Keratinocyte (primary cell): ENCODE measurements around the gene DHX57. TPM values are rescaled to one million over a fixed set of nuclear protein-coding genes. Genes with fewer than 3 reads are reported as not detected.
A peak's percentile ranks its signal among the peaks of the same experiment; 100 is the strongest.

Experiments
- DNase-seq: peaks from one replicate; pipeline ENCODE4 v3.0.0-alpha.2; 2011; ENCODE audit warnings: low read depth, missing footprints, low spot score
- FAIRE-seq: peaks from 2 replicates; lab custom pipeline; 2011; peaks lifted over from hg19 to GRCh38; lab: Jason Lieb, UNC
- H2AFZ ChIP-seq: 2 replicates; pipeline ENCODE4 v1.6.0; 2012; ENCODE audit warnings: low read length, control low read depth, inconsistent platforms; ENCODE audit not compliant: control insufficient read depth
- H3K27ac ChIP-seq: 2 replicates; pipeline ENCODE4 v1.5.1; 2011; ENCODE audit warnings: low read length; ENCODE audit not compliant: control insufficient read depth, insufficient read depth
- H3K27me3 ChIP-seq: 3 replicates; pipeline ENCODE4 v1.6.0; 2011; ENCODE audit warnings: low read length; ENCODE audit not compliant: control insufficient read depth, insufficient read depth; ENCODE audit errors: extremely low read depth
- H3K36me3 ChIP-seq, 2 experiments: 2 replicates in 1 of 2; 3 replicates in 1 of 2; pipeline ENCODE4 v1.5.1; 2011; ENCODE audit warnings: low read length in 2 of 2, mild to moderate bottlenecking in 1 of 2; ENCODE audit not compliant: control insufficient read depth in 2 of 2, insufficient read depth in 2 of 2; ENCODE audit errors: extremely low read depth in 1 of 2
- H3K4me1 ChIP-seq: 3 replicates; pipeline ENCODE4 v1.5.1; 2011; ENCODE audit warnings: low read length; ENCODE audit not compliant: control insufficient read depth, insufficient read depth; ENCODE audit errors: extremely low read depth
- H3K4me2 ChIP-seq: 3 replicates; pipeline ENCODE4 v1.6.0; 2011; ENCODE audit warnings: low read depth, low read length; ENCODE audit not compliant: control insufficient read depth, insufficient read depth; ENCODE audit errors: extremely low read depth
- H3K4me3 ChIP-seq, 3 experiments: fragments of 200-600 bp in 1 of 3; sonication (generic) in 1 of 3; 2 replicates in 2 of 3; 3 replicates in 1 of 3; pipeline ENCODE4 v1.5.1; 2011 to 2016; ENCODE audit warnings: low read length in 3 of 3, mild to moderate bottlenecking in 3 of 3, control low read depth in 2 of 3, inconsistent platforms in 1 of 3, low read depth in 1 of 3, mixed read lengths in 1 of 3, mixed run types in 1 of 3, moderate library complexity in 1 of 3; ENCODE audit not compliant: control insufficient read depth in 2 of 3, insufficient read depth in 2 of 3; ENCODE audit errors: extremely low read depth in 1 of 3
- H3K79me2 ChIP-seq: 2 replicates; pipeline ENCODE4 v1.6.0; 2012; ENCODE audit warnings: low read length; ENCODE audit not compliant: control insufficient read depth, insufficient read depth
- H3K9ac ChIP-seq: 3 replicates; pipeline ENCODE4 v1.6.0; 2011; ENCODE audit warnings: low read length; ENCODE audit not compliant: control insufficient read depth, insufficient read depth; ENCODE audit errors: extremely low read depth
- H3K9me1 ChIP-seq: 3 replicates; pipeline ENCODE4 v1.6.0; 2011; ENCODE audit warnings: low read length; ENCODE audit not compliant: control insufficient read depth, insufficient read depth; ENCODE audit errors: extremely low read depth
- H3K9me3 ChIP-seq: 2 replicates; pipeline ENCODE4 v1.5.1; 2012; ENCODE audit warnings: low read depth, low read length; ENCODE audit not compliant: control insufficient read depth
- H4K20me1 ChIP-seq: 3 replicates; pipeline ENCODE4 v1.6.0; 2011; ENCODE audit warnings: low read length; ENCODE audit not compliant: control insufficient read depth, insufficient read depth; ENCODE audit errors: extremely low read depth
- CTCF ChIP-seq, 3 experiments: IDR thresholded peaks in 1 of 3; conservative IDR thresholded peaks in 1 of 3; optimal IDR thresholded peaks in 1 of 3; 2 replicates in 2 of 3; 3 replicates in 1 of 3; pipeline versions ENCODE3 to v1.5.1; 2011; ENCODE audit warnings: low read length in 3 of 3, mild to moderate bottlenecking in 3 of 3, moderate library complexity in 2 of 3, control low read depth in 1 of 3, inconsistent platforms in 1 of 3; ENCODE audit not compliant: insufficient read depth in 2 of 3; ENCODE audit errors: extremely low read depth in 1 of 3
- EZH2 ChIP-seq: IDR thresholded peaks from one replicate; pipeline ENCODE4 v1.6.1; 2012; ENCODE audit warnings: inconsistent platforms, mild to moderate bottlenecking, low read length, moderate library complexity
- dilution Hi-C: fragments of 300-500 bp; cut with MboI; formaldehyde crosslinking; loops from one replicate; pipeline ENCODE4 v1.7.0; 2020; ENCODE audit warnings: low sequenced_read_pairs; ENCODE audit not compliant: extremely low pct_ligation_motif_present
- polyA plus RNA-seq, 5 experiments: library from polyadenylated mRNA; depleted of rRNA in 3 of 5; stranded (reverse) in 3 of 5; stranded (forward) in 1 of 5; unstranded in 1 of 5; fragments of >200 nt; gene quantifications; 1 replicate in 1 of 5; 2 replicates in 3 of 5; 3 replicates in 1 of 5; pipeline versions ENCODE4 v1.2.1 to v1.2.3, GENCODE V29; 2011 to 2012; ENCODE audit warnings: missing spikeins in 2 of 5, low read depth in 1 of 5, low replicate concordance in 1 of 5

DHX57 gene
- polyA plus RNA-seq, 1 donor (not counting 4 experiments of a cell fraction or from before 2014, with no cell fraction given), result 19.0 TPM

DNA sequence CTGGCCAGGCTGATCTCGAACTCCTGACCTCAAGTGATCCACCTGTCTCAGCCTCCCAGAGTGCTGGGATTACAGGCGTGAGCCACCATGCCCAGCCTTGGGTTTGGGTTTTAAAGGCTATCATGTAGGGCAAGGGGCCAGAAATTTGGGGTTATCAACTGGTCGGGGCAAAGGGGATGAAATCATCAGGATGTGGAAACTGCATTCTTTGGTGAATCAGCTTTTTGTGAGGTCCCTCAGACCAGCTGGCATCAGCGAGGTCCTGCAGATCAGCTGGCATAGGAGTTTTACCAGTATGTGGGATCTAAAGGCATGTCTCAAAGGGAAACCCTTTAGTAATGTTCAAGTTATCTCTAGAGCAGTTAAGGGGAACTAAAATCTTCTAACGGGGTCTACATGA, 104.1 kb downstream of the DHX57 start:
- Histone ChIP-seq H2AFZ (no peak overlapping the region), H3K9me3 (no peaks in the 10 kb centered on the region), H3K4me1 (peaks cover 3% of the 10 kb centered on the region), H3K4me2 (no peak overlapping the region), H3K27ac (no peak overlapping the region), H4K20me1 (no peaks in the 10 kb centered on the region), H3K27me3 (no peaks in the 10 kb centered on the region), H3K79me2 (no peaks in the 10 kb centered on the region), H3K36me3 (no peaks in the 10 kb centered on the region), H3K9me1 (no peaks in the 10 kb centered on the region), H3K9ac (no peak overlapping the region), H3K4me3 (no peak overlapping the region)
- no peak for TF ChIP-seq EZH2
- no peak for TF ChIP-seq CTCF (optimal IDR thresholded peaks at IDR 0.05 in 1 of 3, IDR thresholded peaks at IDR 0.05 in 1 of 3, conservative IDR thresholded peaks at IDR 0.05 in 1 of 3; ENCODE audit: extremely low read depth in 1 of 3, insufficient read depth in 2 of 3, low read length in 3 of 3)
- DNase-seq (no peak), FAIRE-seq (no peak)
- dilution Hi-C loops, result no loop called here

GRCh38 chr2:38765551-38765950, 110.2 kb downstream of the DHX57 start:
- H3K9me3 ChIP-seq, result no peaks in the 10 kb centered on the region
- DNase-seq (no peak), FAIRE-seq (peak; percentile 74)
- H2AFZ ChIP-seq, result peak overlapping the region; percentile 52
- no peaks in the 10 kb centered on the region for H4K20me1 ChIP-seq
- H3K4me1 ChIP-seq, result peaks cover 22% of the 10 kb centered on the region
- no peak for TF ChIP-seq CTCF (optimal IDR thresholded peaks at IDR 0.05 in 1 of 3, IDR thresholded peaks at IDR 0.05 in 1 of 3, conservative IDR thresholded peaks at IDR 0.05 in 1 of 3; ENCODE audit: extremely low read depth in 1 of 3, insufficient read depth in 2 of 3, low read length in 3 of 3)
- TF ChIP-seq EZH2, result no peak
- dilution Hi-C loops, result no loop called here
- H3K4me3 ChIP-seq, result peak overlapping the region in 1 of 3 experiments; percentile 15
- no peaks in the 10 kb centered on the region for H3K79me2 ChIP-seq
- H3K9me1 ChIP-seq, result no peaks in the 10 kb centered on the region
- H3K27ac ChIP-seq, result peak overlapping the region; percentile 42
- no peak overlapping the region for H3K9ac ChIP-seq
- H3K4me2 ChIP-seq, result peak overlapping the region; percentile 69
- H3K27me3 ChIP-seq, result no peaks in the 10 kb centered on the region
- no peaks in the 10 kb centered on the region for H3K36me3 ChIP-seq
